ENCODE measurements around the gene UBE2J2. TPM values are rescaled to one million over a fixed set of nuclear protein-coding genes. Genes with fewer than 3 reads are reported as not detected.

The UBE2J2 gene
- total RNA-seq, 1 donor from 2014 or later = 36.9 TPM

DNA sequence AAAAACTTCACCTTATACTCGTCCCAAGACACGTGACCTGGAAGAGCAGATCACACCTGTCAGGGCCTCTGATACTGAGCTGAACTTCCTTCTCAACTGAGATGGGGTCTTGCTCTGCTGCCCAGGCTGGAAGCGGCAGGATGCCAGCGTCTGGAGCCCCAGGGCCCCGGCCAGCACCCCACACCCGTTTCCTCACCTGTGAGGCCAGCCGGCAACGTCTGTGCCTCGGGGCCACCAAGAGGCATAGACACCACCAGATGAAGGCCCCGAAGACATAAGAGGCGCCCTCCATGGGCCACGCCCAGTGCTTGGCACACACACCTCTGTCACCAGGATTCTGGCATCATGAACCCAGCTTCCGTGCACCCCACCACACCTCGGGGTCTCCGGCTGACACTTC is 50.3 kb downstream of the UBE2J2 start:
- H3K9me3 ChIP-seq (replicated peaks) = no peaks in the 10 kb centered on the region
- no peaks in the 10 kb centered on the region for H3K27me3 ChIP-seq (ENCODE audit: low read depth)
- no peak for DNase-seq
- H3K4me1 ChIP-seq = peaks cover 18% of the 10 kb centered on the region
- no peak overlapping the region for H3K27ac ChIP-seq (replicated peaks)
- peaks cover 94% of the 10 kb centered on the region for H3K36me3 ChIP-seq
- intact Hi-C loops (cut with micrococcal nuclease) = no loop called here
- TF ChIP-seq, protein P1, sequence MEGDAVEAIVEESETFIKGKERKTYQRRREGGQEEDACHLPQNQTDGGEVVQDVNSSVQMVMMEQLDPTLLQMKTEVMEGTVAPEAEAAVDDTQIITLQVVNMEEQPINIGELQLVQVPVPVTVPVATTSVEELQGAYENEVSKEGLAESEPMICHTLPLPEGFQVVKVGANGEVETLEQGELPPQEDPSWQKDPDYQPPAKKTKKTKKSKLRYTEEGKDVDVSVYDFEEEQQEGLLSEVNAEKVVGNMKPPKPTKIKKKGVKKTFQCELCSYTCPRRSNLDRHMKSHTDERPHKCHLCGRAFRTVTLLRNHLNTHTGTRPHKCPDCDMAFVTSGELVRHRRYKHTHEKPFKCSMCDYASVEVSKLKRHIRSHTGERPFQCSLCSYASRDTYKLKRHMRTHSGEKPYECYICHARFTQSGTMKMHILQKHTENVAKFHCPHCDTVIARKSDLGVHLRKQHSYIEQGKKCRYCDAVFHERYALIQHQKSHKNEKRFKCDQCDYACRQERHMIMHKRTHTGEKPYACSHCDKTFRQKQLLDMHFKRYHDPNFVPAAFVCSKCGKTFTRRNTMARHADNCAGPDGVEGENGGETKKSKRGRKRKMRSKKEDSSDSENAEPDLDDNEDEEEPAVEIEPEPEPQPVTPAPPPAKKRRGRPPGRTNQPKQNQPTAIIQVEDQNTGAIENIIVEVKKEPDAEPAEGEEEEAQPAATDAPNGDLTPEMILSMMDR (IDR thresholded peaks at IDR 0.05; ENCODE audit: borderline replicate concordance) = no peak
- H3K4me3 ChIP-seq = no peak overlapping the region

DNA sequence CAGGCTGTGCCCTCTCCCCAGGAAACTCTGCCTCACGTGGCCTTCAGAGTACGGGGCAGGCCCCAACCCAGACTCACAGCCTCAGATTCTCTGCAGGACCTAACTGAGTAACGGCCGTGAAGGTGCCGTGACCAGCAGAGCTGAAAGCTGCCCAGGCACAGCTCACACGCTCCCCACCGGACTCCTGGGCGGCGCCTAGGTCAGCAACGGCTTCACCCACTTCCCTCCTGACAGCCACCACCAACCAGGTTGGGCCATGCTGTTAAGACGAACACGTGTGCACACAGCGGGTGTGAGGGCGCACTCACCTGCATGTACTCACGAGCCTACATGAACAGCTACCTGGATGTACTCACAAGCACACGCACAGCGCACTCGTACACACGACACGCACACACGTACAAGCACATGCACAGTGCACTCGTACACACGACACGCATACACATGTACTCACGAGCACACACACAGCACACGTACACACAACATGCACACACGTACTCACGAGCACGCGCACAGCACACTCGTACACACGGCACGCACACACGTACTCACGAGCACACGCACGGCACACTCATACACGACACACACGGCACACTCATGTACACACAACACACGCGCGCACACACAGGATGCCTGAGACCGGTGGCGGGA is 51.0 kb downstream of the UBE2J2 start:
- H3K36me3 ChIP-seq = peaks cover 94% of the 10 kb centered on the region
- TF ChIP-seq, protein P1 (IDR thresholded peaks at IDR 0.05; ENCODE audit: borderline replicate concordance) = no peak
- H3K27me3 ChIP-seq (ENCODE audit: low read depth) = no peaks in the 10 kb centered on the region
- no peaks in the 10 kb centered on the region for H3K9me3 ChIP-seq (replicated peaks)
- no peak overlapping the region for H3K4me3 ChIP-seq
- no peak overlapping the region for H3K27ac ChIP-seq (replicated peaks)
- DNase-seq = no peak
- intact Hi-C loops (cut with micrococcal nuclease) = no loop called here
- H3K4me1 ChIP-seq = peaks cover 22% of the 10 kb centered on the region

DNA sequence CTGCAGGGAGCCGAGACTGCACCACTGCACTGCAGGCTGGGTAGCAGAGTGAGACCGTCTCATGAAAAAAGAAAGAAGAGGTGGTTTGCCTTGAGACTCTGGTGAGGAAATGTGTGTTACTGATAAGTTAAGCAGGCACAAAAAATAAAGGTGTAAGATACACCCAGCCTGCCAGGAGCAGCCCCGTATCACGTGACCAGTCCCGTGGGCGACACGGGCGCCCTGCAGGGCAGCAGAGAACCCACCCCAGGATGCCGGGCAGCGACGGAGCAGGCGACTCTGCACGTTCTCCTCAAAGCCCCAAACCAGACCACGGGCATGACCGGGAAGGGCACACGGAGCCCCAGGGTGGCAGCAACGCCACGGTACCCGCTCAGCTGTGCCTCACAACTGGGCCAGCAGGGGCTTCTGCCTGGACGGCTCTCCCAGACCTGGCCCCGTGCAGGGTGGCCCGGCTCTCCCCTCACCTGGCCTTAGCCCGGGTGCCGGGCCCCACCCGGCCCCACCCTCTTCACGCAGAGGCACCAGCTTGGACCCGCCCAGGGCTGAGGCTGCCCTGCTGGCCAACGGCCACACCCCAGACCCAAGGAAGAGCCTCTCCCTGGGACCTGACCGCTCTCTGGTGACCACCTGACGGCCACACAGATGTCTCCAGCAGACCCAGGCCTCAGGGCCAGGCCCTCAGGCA is 51.6 kb downstream of the UBE2J2 start:
- intact Hi-C loops (cut with micrococcal nuclease) = no loop called here
- no peaks in the 10 kb centered on the region for H3K27me3 ChIP-seq (ENCODE audit: low read depth)
- TF ChIP-seq, protein P1 (IDR thresholded peaks at IDR 0.05; ENCODE audit: borderline replicate concordance) = no peak
- H3K4me1 ChIP-seq = peaks cover 29% of the 10 kb centered on the region
- no peaks in the 10 kb centered on the region for H3K9me3 ChIP-seq (replicated peaks)
- H3K36me3 ChIP-seq = peaks cover 94% of the 10 kb centered on the region
- no peak overlapping the region for H3K27ac ChIP-seq (replicated peaks)
- no peak overlapping the region for H3K4me3 ChIP-seq
- DNase-seq = no peak

DNA sequence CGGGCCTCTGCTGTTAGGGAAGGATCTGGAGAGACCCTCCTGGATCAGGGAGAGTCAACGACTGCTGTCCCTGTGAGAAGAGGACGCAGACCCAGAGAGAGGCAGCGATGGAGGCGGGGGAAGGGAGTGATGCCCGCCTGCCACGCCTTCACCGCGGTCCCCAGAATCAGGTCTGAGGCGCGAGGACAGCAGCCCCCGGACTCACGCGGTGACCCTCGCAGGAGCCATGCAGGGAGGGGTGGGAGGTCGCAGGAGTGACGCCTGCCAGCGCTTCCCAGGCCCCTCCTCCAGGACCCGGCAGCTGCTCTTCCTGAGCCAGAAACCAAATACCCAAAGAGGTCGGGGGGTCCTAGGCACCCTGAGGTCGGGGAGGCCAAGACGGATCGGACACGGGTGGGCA is 53.5 kb downstream of the UBE2J2 start:
- intact Hi-C loops (cut with micrococcal nuclease) = no loop called here
- TF ChIP-seq, protein P1 (IDR thresholded peaks at IDR 0.05; ENCODE audit: borderline replicate concordance) = no peak
- peaks cover 34% of the 10 kb centered on the region for H3K4me1 ChIP-seq
- no peaks in the 10 kb centered on the region for H3K27me3 ChIP-seq (ENCODE audit: low read depth)
- no peak overlapping the region for H3K4me3 ChIP-seq
- H3K9me3 ChIP-seq (replicated peaks) = no peaks in the 10 kb centered on the region
- no peak for DNase-seq
- no peak overlapping the region for H3K27ac ChIP-seq (replicated peaks)
- H3K36me3 ChIP-seq = peaks cover 87% of the 10 kb centered on the region

DNA sequence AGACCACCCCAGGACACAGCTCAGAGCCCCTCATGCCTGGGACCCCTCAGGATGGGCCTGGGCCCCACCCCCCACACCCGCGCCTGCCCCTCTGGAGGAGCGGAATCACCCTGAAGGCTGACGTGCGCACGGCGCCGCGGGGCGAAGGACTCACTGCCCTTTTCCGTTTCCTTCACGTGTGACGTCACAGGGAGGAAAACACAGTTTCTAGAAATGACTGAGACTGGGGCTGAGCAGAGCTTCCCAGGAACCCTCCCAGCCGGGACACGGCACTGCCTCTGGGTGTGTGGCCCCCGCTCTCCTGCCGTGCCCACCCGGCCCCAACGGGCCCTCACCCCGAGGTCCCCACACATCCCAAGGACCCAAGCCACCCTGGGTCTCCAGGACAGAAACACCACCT is 54.3 kb downstream of the UBE2J2 start:
- no peaks in the 10 kb centered on the region for H3K27me3 ChIP-seq (ENCODE audit: low read depth)
- peaks cover 38% of the 10 kb centered on the region for H3K4me1 ChIP-seq
- peaks cover 78% of the 10 kb centered on the region for H3K36me3 ChIP-seq
- no peak for DNase-seq
- TF ChIP-seq, protein P1 (IDR thresholded peaks at IDR 0.05; ENCODE audit: borderline replicate concordance) = no peak
- intact Hi-C loops (cut with micrococcal nuclease) = no loop called here
- no peak overlapping the region for H3K27ac ChIP-seq (replicated peaks)
- no peaks in the 10 kb centered on the region for H3K9me3 ChIP-seq (replicated peaks)
- no peak overlapping the region for H3K4me3 ChIP-seq

Measured in left ventricle myocardium inferior (tissue), 1 donor.